Suprapubic skin (tissue), 4 donors: ENCODE measurements around the gene CAMK1D. TPM values are rescaled to one million over a fixed set of nuclear protein-coding genes. Genes with fewer than 3 reads are reported as not detected.

ENCODE experiments used
- DNase-seq, 2 donors: peaks; one replicate each; pipeline ENCODE4 v3.0.0-alpha.2; 2019; ENCODE audit warnings: low spot score in 2 of 2
- H3K27ac ChIP-seq: fragments of 200-600 bp; sonication (generic); one replicate; pipeline ENCODE4 v1.5.1; 2019
- H3K27me3 ChIP-seq: fragments of 200-600 bp; sonication (generic); one replicate; pipeline ENCODE4 v1.5.1; 2019
- H3K36me3 ChIP-seq: fragments of 200-600 bp; sonication (generic); one replicate; pipeline ENCODE4 v1.5.1; 2019
- H3K4me1 ChIP-seq: fragments of 200-600 bp; sonication (generic); one replicate; pipeline ENCODE4 v1.5.1; 2019
- H3K4me3 ChIP-seq: fragments of 200-600 bp; sonication (generic); one replicate; pipeline ENCODE4 v1.5.1; 2019; ENCODE audit warnings: mild to moderate bottlenecking
- H3K9me3 ChIP-seq: fragments of 200-600 bp; sonication (generic); one replicate; pipeline ENCODE4 v1.5.1; 2019
- EP300 ChIP-seq: sonication (generic); formaldehyde crosslinking; IDR thresholded peaks from one replicate; pipeline ENCODE4 v1.6.1; 2017; ENCODE audit warnings: antibody characterized with exemption
- POLR2A ChIP-seq, 2 donors: fragments of 450-650 bp; IDR thresholded peaks; one replicate each; pipeline ENCODE4 v1.6.1; 2017; ENCODE audit warnings: antibody characterized with exemption in 2 of 2, mild to moderate bottlenecking in 2 of 2, moderate library complexity in 2 of 2
- POLR2AphosphoS5 ChIP-seq, 3 donors: sonication (generic); formaldehyde crosslinking; IDR thresholded peaks; one replicate each; pipeline ENCODE4 v1.6.1; 2017; ENCODE audit warnings: antibody characterized with exemption in 3 of 3
- WGBS: methylation state at CpG from one replicate; pipeline ENCODE4 v1.1.5; 2018; 5-methylcytosine and 5-hydroxymethylcytosine counted together
- total RNA-seq, 4 donors: library from RNA; depleted of rRNA; stranded (reverse); fragments of >200 nt; gene quantifications; one replicate each; pipeline ENCODE4 v1.1.0, GENCODE V29; 2016
- TF ChIP-seq, protein P1 (sequence below), 2 donors: fragments of 200-600 bp in 1 of 2; fragments of 450-650 bp in 1 of 2; sonication (generic) in 1 of 2; IDR thresholded peaks; one replicate each; pipeline ENCODE4 v1.5.1; 2016 to 2019; ENCODE audit warnings: antibody characterized with exemption in 2 of 2, mild to moderate bottlenecking in 1 of 2, moderate library complexity in 1 of 2

Gene CAMK1D
- total RNA-seq, 4 donors from 2014 or later = 26.4 to 31.3 (median 30.2) TPM

DNA sequence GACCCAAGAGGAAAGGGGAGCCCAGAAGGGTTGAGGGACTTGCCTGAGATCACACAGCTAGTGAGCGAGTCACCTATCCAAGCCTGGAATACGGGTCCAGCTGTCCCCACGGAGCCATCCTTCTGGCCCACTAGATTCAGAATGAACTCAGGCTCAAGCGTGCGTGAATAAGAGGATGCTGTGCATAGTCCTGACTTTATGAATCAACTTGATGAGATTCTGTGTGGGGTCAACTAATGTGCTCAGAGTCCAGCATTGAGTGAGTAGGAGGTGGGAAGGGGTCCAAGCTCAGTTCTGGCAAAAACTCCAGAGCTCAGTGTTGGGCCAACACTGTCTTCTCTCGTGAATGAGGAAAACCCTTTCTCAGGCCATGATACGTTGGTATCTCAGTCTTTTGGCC is 41.4 kb downstream of the CAMK1D start:
- TF ChIP-seq, protein P1, sequence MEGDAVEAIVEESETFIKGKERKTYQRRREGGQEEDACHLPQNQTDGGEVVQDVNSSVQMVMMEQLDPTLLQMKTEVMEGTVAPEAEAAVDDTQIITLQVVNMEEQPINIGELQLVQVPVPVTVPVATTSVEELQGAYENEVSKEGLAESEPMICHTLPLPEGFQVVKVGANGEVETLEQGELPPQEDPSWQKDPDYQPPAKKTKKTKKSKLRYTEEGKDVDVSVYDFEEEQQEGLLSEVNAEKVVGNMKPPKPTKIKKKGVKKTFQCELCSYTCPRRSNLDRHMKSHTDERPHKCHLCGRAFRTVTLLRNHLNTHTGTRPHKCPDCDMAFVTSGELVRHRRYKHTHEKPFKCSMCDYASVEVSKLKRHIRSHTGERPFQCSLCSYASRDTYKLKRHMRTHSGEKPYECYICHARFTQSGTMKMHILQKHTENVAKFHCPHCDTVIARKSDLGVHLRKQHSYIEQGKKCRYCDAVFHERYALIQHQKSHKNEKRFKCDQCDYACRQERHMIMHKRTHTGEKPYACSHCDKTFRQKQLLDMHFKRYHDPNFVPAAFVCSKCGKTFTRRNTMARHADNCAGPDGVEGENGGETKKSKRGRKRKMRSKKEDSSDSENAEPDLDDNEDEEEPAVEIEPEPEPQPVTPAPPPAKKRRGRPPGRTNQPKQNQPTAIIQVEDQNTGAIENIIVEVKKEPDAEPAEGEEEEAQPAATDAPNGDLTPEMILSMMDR (IDR thresholded peaks at IDR 0.05) = no peak
- no peak for TF ChIP-seq POLR2AphosphoS5 (IDR thresholded peaks at IDR 0.05)
- TF ChIP-seq POLR2A (IDR thresholded peaks at IDR 0.05) = no peak
- TF ChIP-seq EP300 = no peak
- Histone ChIP-seq H3K36me3 (no peaks in the 10 kb centered on the region), H3K4me1 (peaks cover 17% of the 10 kb centered on the region), H3K27ac (no peak overlapping the region), H3K27me3 (no peaks in the 10 kb centered on the region), H3K4me3 (no peak overlapping the region), H3K9me3 (no peaks in the 10 kb centered on the region)
- WGBS = 65% methylated on average over 7 of the region's 7 CpGs
- DNase-seq = peak in 1 of 2 donors; percentile 47

DNA sequence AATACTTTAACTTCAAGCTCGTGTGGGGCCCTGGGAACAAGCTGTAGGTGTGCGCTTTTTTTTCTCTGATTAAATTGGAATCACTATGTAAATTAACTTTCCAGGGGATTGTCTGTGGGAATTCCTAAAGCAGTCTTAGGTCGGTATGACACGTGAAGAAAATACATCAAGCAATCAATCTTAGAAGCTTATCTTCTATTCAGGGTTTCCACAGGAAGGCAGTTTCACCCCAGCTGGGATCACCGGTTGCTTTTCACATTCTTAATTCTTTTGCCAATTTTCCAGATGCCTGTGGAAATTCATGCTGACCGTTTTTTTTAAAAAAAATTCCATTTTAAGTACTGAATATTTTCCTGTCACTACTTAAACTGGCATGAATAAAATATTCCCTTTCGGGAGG is 41.9 kb downstream of the CAMK1D start:
- H3K36me3 ChIP-seq = no peaks in the 10 kb centered on the region
- DNase-seq = peak in 1 of 2 donors; percentile 20
- 44% methylated on average over 7 of the region's 7 CpGs for WGBS
- no peaks in the 10 kb centered on the region for H3K9me3 ChIP-seq
- H3K27me3 ChIP-seq = no peaks in the 10 kb centered on the region
- no peak for TF ChIP-seq POLR2AphosphoS5 (IDR thresholded peaks at IDR 0.05)
- TF ChIP-seq, protein P1 (IDR thresholded peaks at IDR 0.05) = no peak
- no peak for TF ChIP-seq POLR2A (IDR thresholded peaks at IDR 0.05)
- no peak for TF ChIP-seq EP300
- peaks cover 17% of the 10 kb centered on the region for H3K4me1 ChIP-seq
- H3K27ac ChIP-seq = no peak overlapping the region
- H3K4me3 ChIP-seq = no peak overlapping the region

DNA sequence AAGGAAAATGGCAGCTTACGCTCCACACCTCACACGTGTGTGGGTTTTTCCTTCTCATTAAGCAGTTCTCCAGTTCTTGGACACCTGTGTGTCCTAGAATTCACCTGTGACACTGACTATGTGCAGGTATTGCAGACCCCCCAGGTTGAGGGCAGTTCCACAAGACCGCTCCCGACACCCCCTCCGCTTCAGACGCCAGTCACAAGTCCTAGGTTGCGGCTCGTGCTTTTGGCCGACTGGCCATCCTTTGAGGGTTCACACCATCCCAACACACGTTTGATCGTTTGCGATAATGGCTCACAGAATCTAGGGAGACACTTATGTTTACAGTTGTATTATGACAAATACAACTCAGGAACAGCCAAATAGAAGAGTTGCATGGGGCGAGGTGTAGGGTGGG is 44.5 kb downstream of the CAMK1D start:
- Histone ChIP-seq H3K36me3 (no peaks in the 10 kb centered on the region), H3K4me3 (no peak overlapping the region), H3K9me3 (no peaks in the 10 kb centered on the region), H3K4me1 (peaks cover 16% of the 10 kb centered on the region), H3K27ac (no peak overlapping the region), H3K27me3 (no peaks in the 10 kb centered on the region)
- no peak for TF ChIP-seq EP300
- TF ChIP-seq, protein P1 (IDR thresholded peaks at IDR 0.05) = no peak
- no peak for TF ChIP-seq POLR2AphosphoS5 (IDR thresholded peaks at IDR 0.05)
- TF ChIP-seq POLR2A (IDR thresholded peaks at IDR 0.05) = no peak
- peak in 1 of 2 donors; percentile 53 for DNase-seq
- 93% methylated on average over 13 of the region's 13 CpGs for WGBS

DNA sequence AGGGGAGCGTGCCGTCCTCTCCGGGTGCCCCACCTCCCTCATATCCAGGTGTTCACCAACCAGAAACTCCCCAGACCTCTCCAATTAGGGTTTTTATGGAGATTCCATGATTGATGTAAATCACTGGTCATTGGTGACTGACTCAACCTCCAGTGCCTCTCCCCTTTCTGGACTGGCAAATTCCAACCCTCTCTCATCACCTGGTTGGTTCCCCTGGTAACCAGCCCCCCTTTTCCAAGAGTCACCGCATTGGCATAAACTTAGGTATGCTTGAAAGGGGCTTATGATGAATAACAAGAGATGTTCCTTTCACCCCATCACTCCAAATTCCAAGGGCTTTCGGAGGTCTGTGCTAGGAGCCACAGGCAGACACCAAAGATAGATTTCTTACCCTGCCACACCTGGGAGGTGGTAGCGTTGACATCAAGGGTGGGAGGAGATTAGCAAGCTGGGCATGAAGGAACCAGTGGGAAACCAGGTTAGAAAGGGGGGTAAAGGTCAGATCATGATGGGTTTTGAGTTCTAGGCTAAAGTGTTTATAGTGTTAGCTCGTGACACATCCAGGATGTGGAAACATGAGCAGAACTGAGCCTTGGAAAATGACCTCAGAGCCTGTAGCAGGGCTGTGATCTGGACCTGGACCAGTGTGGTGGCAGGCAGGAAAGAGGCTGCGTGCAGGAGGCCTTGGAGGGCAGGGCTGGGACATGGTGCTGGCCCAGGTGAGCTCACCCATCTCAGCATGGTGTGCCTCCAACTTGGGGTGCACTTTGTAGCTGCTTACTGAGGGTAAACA is 45.1 kb downstream of the CAMK1D start:
- TF ChIP-seq EP300 = no peak
- no peak for TF ChIP-seq POLR2AphosphoS5 (IDR thresholded peaks at IDR 0.05)
- TF ChIP-seq POLR2A (IDR thresholded peaks at IDR 0.05) = no peak
- TF ChIP-seq, protein P1 (IDR thresholded peaks at IDR 0.05) = no peak
- WGBS = 91% methylated on average over 8 of the region's 8 CpGs
- H3K27ac ChIP-seq = no peak overlapping the region
- no peaks in the 10 kb centered on the region for H3K9me3 ChIP-seq
- no peaks in the 10 kb centered on the region for H3K27me3 ChIP-seq
- H3K4me1 ChIP-seq = peaks cover 10% of the 10 kb centered on the region
- DNase-seq = peak in 1 of 2 donors; percentile 37
- no peaks in the 10 kb centered on the region for H3K36me3 ChIP-seq
- H3K4me3 ChIP-seq = no peak overlapping the region

DNA sequence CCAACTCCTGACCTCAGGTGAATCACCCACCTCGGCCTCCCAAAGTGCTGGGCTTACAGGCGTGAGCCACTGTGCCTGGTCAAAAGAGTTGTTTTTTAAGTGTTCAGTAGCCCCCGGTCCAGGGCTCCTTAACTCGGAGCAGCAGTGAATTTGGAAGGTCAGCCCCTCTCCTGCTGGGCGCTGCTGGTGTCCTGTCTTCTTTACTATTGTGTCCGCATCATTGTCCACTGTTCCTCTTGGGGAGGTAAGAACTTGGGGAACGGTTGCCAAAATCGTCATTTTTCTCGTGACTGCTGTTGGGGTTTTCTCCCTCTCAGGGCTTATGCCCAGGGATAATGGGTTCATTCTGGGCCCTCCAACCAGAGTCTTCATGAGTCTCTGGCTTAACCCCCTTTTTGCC is 46.7 kb downstream of the CAMK1D start:
- H3K9me3 ChIP-seq = no peaks in the 10 kb centered on the region
- WGBS = 96% methylated on average over 9 of the region's 9 CpGs
- TF ChIP-seq POLR2A (IDR thresholded peaks at IDR 0.05) = no peak
- no peak overlapping the region for H3K27ac ChIP-seq
- peak in 1 of 2 donors; percentile 50 for DNase-seq
- H3K27me3 ChIP-seq = no peaks in the 10 kb centered on the region
- H3K4me3 ChIP-seq = no peak overlapping the region
- no peaks in the 10 kb centered on the region for H3K4me1 ChIP-seq
- no peaks in the 10 kb centered on the region for H3K36me3 ChIP-seq
